Ureter (tissue), 1 donor: ENCODE measurements around the gene FHAD1. TPM values are rescaled to one million over a fixed set of nuclear protein-coding genes. Genes with fewer than 3 reads are reported as not detected.

Experiments used
- DNase-seq: peaks from one replicate; pipeline ENCODE4 v3.0.0-alpha.2; 2020; ENCODE audit warnings: low spot score
- total RNA-seq: library from RNA; stranded (reverse); gene quantifications from one replicate; pipeline ENCODE4 v1.2.4, GENCODE V29; 2023
- donor health status: DM: yes; HTN: yes; CAD: no.

The FHAD1 gene
- total RNA-seq, 1 donor from 2014 or later: 12.3 TPM

- DNase-seq: no peak
Observed at GRCh38 chr1:15394258-15394690, 147.3 kb downstream of the FHAD1 start.

- no peak for DNase-seq
Observed at GRCh38 chr1:15397236-15397635, 150.2 kb downstream of the FHAD1 start.

- no peak for DNase-seq
Observed at GRCh38 chr1:15399710-15400109, 152.7 kb downstream of the FHAD1 start.

GRCh38 chr1:15400627-15401026 is 153.6 kb downstream of the FHAD1 start:
- DNase-seq: peak; percentile 74

- DNase-seq: no peak
Observed at GRCh38 chr1:15401391-15402055, 154.5 kb downstream of the FHAD1 start.

- no peak for DNase-seq
Observed at GRCh38 chr1:15402809-15403450, 155.9 kb downstream of the FHAD1 start.

- DNase-seq: no peak
Observed at GRCh38 chr1:15403962-15404580, 157.0 kb downstream of the FHAD1 start.

- DNase-seq: no peak
Observed at GRCh38 chr1:15405106-15405850, 158.3 kb downstream of the FHAD1 start.

- DNase-seq: no peak
Observed at GRCh38 chr1:15406614-15407559, 159.9 kb downstream of the FHAD1 start.

- DNase-seq: no peak
Observed at GRCh38 chr1:15407580-15407979, 160.6 kb downstream of the FHAD1 start.

GRCh38 chr1:15408890-15409387 is 161.9 kb downstream of the FHAD1 start:
- no peak for DNase-seq

GRCh38 chr1:15409388-15410222 is 162.6 kb downstream of the FHAD1 start, which contains the start of gene EFHD2:
TSS of gene EFHD2 (plus strand) at chr1:15409888. CDS start at chr1:15409972, 84 bp downstream.
- DNase-seq: peak; percentile 82

GRCh38 chr1:15410223-15410883 is 163.3 kb downstream of the FHAD1 start:
- DNase-seq: no peak

- DNase-seq: no peak
Observed at GRCh38 chr1:15410884-15411245, 163.8 kb downstream of the FHAD1 start.

GRCh38 chr1:15411593-15412137 is 164.6 kb downstream of the FHAD1 start:
- DNase-seq: no peak

GRCh38 chr1:15412175-15412800 is 165.3 kb downstream of the FHAD1 start:
- DNase-seq: no peak

- DNase-seq: no peak
Observed at GRCh38 chr1:15412843-15413242, 165.8 kb downstream of the FHAD1 start.

- DNase-seq: no peak
Observed at GRCh38 chr1:15413563-15414444, 166.8 kb downstream of the FHAD1 start.
